Neural cell (in vitro differentiated cells): ENCODE measurements around the gene WFDC1. TPM values are rescaled to one million over a fixed set of nuclear protein-coding genes. Genes with fewer than 3 reads are reported as not detected.
A peak's percentile ranks its signal among the peaks of the same experiment; 100 is the strongest.

Experiments
- H2AFZ ChIP-seq: fragments of 200-600, 300-800 bp; sonication (generic), shearing (Covaris generic); 2 replicates; pipeline ENCODE4 v1.6.0; 2014; ENCODE audit warnings: low read depth, mild to moderate bottlenecking, antibody characterized with exemption, low read length, moderate library complexity
- H3F3A ChIP-seq: fragments of 200-600 bp; shearing (Covaris generic); 2 replicates; pipeline ENCODE4 v1.6.1; 2016; ENCODE audit warnings: mild to moderate bottlenecking, moderate library complexity, mixed read lengths, antibody characterized with exemption, low read length; ENCODE audit not compliant: insufficient read depth, poor library complexity, severe bottlenecking
- H3K27ac ChIP-seq: fragments of 200-600, 300-800 bp; sonication (generic), shearing (Covaris generic); 2 replicates; pipeline ENCODE4 v1.5.1; 2014; ENCODE audit warnings: mild to moderate bottlenecking, low read length, moderate library complexity
- H3K27me3 ChIP-seq: fragments of 300-800, 200-600 bp; sonication (generic), shearing (Covaris generic); 2 replicates; pipeline ENCODE4 v1.6.0; 2014; ENCODE audit warnings: mild to moderate bottlenecking, low read depth, low read length, moderate library complexity; ENCODE audit not compliant: insufficient read depth
- H3K36me3 ChIP-seq: fragments of 300-800, 200-600 bp; sonication (generic), shearing (Covaris generic); 2 replicates; pipeline ENCODE4 v1.5.1; 2014; ENCODE audit warnings: mild to moderate bottlenecking, antibody characterized with exemption, low read length, moderate library complexity; ENCODE audit not compliant: insufficient read depth
- H3K4me2 ChIP-seq: fragments of 300-800, 200-600 bp; sonication (generic), shearing (Covaris generic); 2 replicates; pipeline ENCODE4 v1.6.0; 2014; ENCODE audit warnings: mild to moderate bottlenecking, low read length
- H3K4me3 ChIP-seq: fragments of 300-800, 200-600 bp; sonication (generic), shearing (Covaris generic); 2 replicates; pipeline ENCODE4 v1.5.1; 2014; ENCODE audit warnings: mild to moderate bottlenecking, low read length, moderate library complexity
- H3K79me2 ChIP-seq: fragments of 200-600 bp; shearing (Covaris generic); replicated peaks from 2 replicates; pipeline ENCODE4 v1.6.0; 2014; ENCODE audit warnings: mild to moderate bottlenecking, low read length, moderate library complexity; ENCODE audit not compliant: insufficient read depth
- H3K9ac ChIP-seq: fragments of 300-800, 200-600 bp; sonication (generic), shearing (Covaris generic); 2 replicates; pipeline ENCODE4 v1.6.1; 2016; ENCODE audit warnings: mild to moderate bottlenecking, low read length, mixed read lengths
- H3K9me2 ChIP-seq: fragments of 200-600 bp; shearing (Covaris generic); 2 replicates; pipeline ENCODE4 v1.6.1; 2016; ENCODE audit warnings: mild to moderate bottlenecking, low read length, mixed read lengths; ENCODE audit not compliant: insufficient read depth
- H3K9me3 ChIP-seq: fragments of 200-600, 300-800 bp; sonication (generic), shearing (Covaris generic); 2 replicates; pipeline ENCODE4 v1.6.1; 2016; ENCODE audit warnings: mild to moderate bottlenecking, mixed run types, low read length, moderate library complexity, mixed read lengths
- H4K20me1 ChIP-seq: fragments of 200-600 bp; shearing (Covaris generic); 2 replicates; pipeline ENCODE4 v1.6.1; 2016; ENCODE audit warnings: mild to moderate bottlenecking, mixed run types; ENCODE audit not compliant: insufficient read depth
- CTCF ChIP-seq: fragments of 450-650 bp; IDR thresholded peaks from 2 replicates; pipeline ENCODE4 v1.5.1; 2014; ENCODE audit warnings: antibody characterized with exemption, mild to moderate bottlenecking, moderate library complexity; ENCODE audit not compliant: poor library complexity, severe bottlenecking
- EP300 ChIP-seq: fragments of 450-650 bp; conservative IDR thresholded peaks from 2 replicates; pipeline ENCODE4 v1.6.1; 2014; ENCODE audit warnings: antibody characterized with exemption, mild to moderate bottlenecking, moderate library complexity; ENCODE audit not compliant: poor library complexity, severe bottlenecking
- EZH2 ChIP-seq: fragments of 200-600, 300-800 bp; shearing (Covaris generic), sonication (generic); IDR thresholded peaks from 2 replicates; pipeline ENCODE4 v1.6.1; 2014; ENCODE audit warnings: antibody characterized with exemption, low read length, borderline replicate concordance, mild to moderate bottlenecking; ENCODE audit not compliant: insufficient read depth, poor library complexity, severe bottlenecking
- MXI1 ChIP-seq: fragments of 450-650 bp; conservative IDR thresholded peaks from 2 replicates; pipeline ENCODE4 v1.6.1; 2014; ENCODE audit warnings: antibody characterized with exemption, mild to moderate bottlenecking; ENCODE audit not compliant: poor library complexity, severe bottlenecking
- POLR2AphosphoS5 ChIP-seq: IDR thresholded peaks from 2 replicates; pipeline ENCODE4 v1.6.1; 2012
- RAD21 ChIP-seq: fragments of 450-650 bp; conservative IDR thresholded peaks from 2 replicates; pipeline ENCODE4 v1.6.1; 2014; ENCODE audit warnings: antibody characterized with exemption, mild to moderate bottlenecking, moderate library complexity
- SMC3 ChIP-seq: fragments of 450-650 bp; conservative IDR thresholded peaks from 2 replicates; pipeline ENCODE4 v1.6.1; 2014; ENCODE audit warnings: antibody characterized with exemption, mild to moderate bottlenecking, moderate library complexity; ENCODE audit not compliant: poor library complexity
- TAF1 ChIP-seq: IDR thresholded peaks from 2 replicates; pipeline ENCODE4 v1.6.1; 2012; ENCODE audit warnings: low read depth
- polyA plus RNA-seq: library from polyadenylated mRNA; depleted of rRNA; stranded (reverse); fragments of >200 nt; gene quantifications from 2 replicates; pipeline ENCODE4 v1.2.3, GENCODE V29; 2014
- TF ChIP-seq, protein P1 (sequence below): IDR thresholded peaks from 2 replicates; pipeline ENCODE4 v1.6.1; 2012; ENCODE audit warnings: borderline replicate concordance

The WFDC1 gene
- polyA plus RNA-seq, 1 donor from 2014 or later: not detected

DNA sequence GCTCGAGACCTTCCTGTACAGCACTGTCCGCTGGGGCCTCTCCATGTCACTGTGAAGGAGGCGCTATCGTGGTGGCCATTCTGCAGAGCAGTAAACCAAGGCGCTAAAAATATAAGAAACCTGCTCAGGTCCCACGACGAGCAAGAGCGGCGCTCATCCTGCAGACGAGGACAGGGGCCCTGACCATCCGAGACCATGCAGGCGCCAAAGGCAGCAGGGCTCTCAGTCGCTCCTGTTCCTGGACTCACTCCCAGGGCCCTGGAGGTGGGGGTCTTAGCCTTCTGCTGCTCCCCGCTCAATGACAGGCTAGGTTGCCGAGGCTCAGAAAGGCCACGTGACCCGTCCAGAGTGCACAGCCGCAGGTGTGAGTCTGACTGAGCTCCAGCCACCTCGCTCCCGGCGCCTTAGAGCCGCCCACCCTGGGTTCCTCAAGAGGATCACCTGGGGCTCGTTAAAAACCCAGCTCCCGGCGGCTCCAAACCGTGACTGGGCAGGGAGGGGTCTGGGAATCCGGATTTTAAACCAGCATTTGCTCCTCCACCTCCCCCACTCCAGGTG is 73.2 kb downstream of the WFDC1 start:
- TF ChIP-seq MXI1: no peak
- TF ChIP-seq POLR2AphosphoS5: no peak
- TF ChIP-seq TAF1: no peak
- no peak for TF ChIP-seq CTCF
- no peak for TF ChIP-seq EZH2
- no peak for TF ChIP-seq SMC3
- no peak for TF ChIP-seq EP300
- TF ChIP-seq RAD21: no peak
- TF ChIP-seq, protein P1, sequence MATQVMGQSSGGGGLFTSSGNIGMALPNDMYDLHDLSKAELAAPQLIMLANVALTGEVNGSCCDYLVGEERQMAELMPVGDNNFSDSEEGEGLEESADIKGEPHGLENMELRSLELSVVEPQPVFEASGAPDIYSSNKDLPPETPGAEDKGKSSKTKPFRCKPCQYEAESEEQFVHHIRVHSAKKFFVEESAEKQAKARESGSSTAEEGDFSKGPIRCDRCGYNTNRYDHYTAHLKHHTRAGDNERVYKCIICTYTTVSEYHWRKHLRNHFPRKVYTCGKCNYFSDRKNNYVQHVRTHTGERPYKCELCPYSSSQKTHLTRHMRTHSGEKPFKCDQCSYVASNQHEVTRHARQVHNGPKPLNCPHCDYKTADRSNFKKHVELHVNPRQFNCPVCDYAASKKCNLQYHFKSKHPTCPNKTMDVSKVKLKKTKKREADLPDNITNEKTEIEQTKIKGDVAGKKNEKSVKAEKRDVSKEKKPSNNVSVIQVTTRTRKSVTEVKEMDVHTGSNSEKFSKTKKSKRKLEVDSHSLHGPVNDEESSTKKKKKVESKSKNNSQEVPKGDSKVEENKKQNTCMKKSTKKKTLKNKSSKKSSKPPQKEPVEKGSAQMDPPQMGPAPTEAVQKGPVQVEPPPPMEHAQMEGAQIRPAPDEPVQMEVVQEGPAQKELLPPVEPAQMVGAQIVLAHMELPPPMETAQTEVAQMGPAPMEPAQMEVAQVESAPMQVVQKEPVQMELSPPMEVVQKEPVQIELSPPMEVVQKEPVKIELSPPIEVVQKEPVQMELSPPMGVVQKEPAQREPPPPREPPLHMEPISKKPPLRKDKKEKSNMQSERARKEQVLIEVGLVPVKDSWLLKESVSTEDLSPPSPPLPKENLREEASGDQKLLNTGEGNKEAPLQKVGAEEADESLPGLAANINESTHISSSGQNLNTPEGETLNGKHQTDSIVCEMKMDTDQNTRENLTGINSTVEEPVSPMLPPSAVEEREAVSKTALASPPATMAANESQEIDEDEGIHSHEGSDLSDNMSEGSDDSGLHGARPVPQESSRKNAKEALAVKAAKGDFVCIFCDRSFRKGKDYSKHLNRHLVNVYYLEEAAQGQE: no peak
- Histone ChIP-seq H3K9ac (no peak overlapping the region), H3K4me3 (peak overlapping the region; percentile 63), H3K27me3 (peaks cover 36% of the 10 kb centered on the region), H3K4me2 (no peak overlapping the region), H3K27ac (no peak overlapping the region), H3K36me3 (no peaks in the 10 kb centered on the region), H3K79me2 (no peaks in the 10 kb centered on the region), H2AFZ (no peak overlapping the region), H4K20me1 (no peaks in the 10 kb centered on the region), H3K9me2 (no peaks in the 10 kb centered on the region), H3F3A (no peaks in the 10 kb centered on the region), H3K9me3 (no peaks in the 10 kb centered on the region)

DNA sequence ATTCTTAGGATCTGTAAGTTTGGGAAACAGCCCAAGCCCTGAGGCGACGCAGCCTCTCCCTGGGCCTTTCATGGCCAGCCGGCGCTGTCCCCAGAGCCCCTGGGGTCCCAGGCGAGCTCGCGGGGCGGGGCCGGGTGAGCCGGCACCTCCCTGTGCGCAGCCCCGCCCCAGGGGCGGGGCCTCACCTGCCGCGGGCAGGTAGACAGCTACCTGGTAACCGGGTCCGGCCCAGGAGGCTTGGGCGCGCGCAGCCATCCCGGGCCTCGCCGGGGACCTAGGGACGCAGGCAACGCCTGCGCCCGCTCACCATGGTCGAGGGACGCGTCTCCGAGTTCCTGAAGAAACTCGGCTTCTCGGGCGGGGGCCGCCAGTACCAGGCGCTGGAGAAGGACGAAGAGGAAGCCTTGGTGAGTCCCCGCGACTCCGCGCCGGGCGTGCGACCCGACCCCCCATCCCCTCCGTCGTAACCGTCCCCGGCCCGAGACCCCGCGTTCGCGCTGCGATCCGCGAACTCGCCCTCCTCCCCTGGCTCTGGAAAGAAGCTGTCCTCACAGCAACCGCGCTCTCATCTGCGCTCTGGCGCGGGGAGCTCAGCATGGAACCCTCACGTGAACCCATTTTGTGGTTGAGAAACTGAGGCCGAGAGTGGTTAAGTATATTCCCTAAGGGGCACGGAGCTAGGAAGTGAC is 73.8 kb downstream of the WFDC1 start, which contains the start of gene ATP2C2:
ATP2C2 (plus strand) TSS at position 231 of the 689 bp plus-strand sequence; CDS start at position 309, 78 bp downstream.
- Histone ChIP-seq H3K4me3 (peak within 1 kb of the TSS; percentile 63), H3K36me3 (no peaks in the 10 kb centered on the region), H3K9ac (no peak within 1 kb of the TSS), H3F3A (no peaks in the 10 kb centered on the region), H3K9me3 (no peaks in the 10 kb centered on the region), H3K4me2 (peak within 1 kb of the TSS; percentile 18), H3K27me3 (peaks cover 36% of the 10 kb centered on the region), H2AFZ (no peak within 1 kb of the TSS), H3K27ac (no peak within 1 kb of the TSS), H3K9me2 (no peaks in the 10 kb centered on the region), H4K20me1 (no peaks in the 10 kb centered on the region), H3K79me2 (no peaks in the 10 kb centered on the region)
- TF ChIP-seq RAD21 (no peak), TAF1 (no peak), EZH2 (no peak), EP300 (no peak), POLR2AphosphoS5 (no peak), MXI1 (no peak), SMC3 (no peak), CTCF (no peak)
- TF ChIP-seq, protein P1: no peak
